ENCODE measurements around the gene PRR27. TPM values are rescaled to one million over a fixed set of nuclear protein-coding genes. Genes with fewer than 3 reads are reported as not detected.

Gene PRR27
- total RNA-seq (2022): not detected in 2 replicates
- percentile 17 among the genes with signal in this experiment for Bru-seq, nascent RNA
- BruChase-seq, experiment 1, labeled RNA remaining after a 2-hour chase: percentile 17 among the genes with signal in this experiment
- BruChase-seq, experiment 2, labeled RNA remaining after a 6-hour chase: percentile 7 among the genes with signal in this experiment
- long read RNA-seq: 0 reads

DNA sequence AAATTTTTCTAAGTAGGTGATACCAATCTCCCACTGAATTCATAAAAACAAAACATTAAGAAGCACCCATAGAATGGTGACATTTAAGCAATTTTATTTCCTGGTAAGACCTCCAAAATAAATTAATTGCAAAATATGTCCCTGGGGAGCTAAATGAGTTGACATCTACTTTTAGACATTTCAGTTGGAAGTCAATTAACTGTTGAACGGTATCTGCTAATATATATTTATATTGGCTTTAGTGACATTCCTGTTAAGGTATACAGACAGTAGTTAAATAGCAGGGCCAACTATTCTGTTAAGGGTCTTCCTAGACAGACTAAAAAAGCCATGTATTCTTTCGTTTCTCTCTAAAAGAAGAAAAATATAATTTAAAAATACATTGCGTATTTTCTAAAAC lies at the start of gene PRR27:
Gene PRR27 (plus strand): TSS at position 301 of the 400 bp plus-strand sequence. CDS start 139 bp downstream, outside the sequence.
- CTCF ChIA-PET: no interaction called here
- no TSS peak for BruUV-seq (replicated peaks)
- Histone ChIP-seq H3K9me3 (no peaks in the 10 kb centered on the region), H3K27me3 (replicated peaks; ENCODE audit: control insufficient read depth, insufficient read depth, low read length) (no peaks in the 10 kb centered on the region), H3K4me1 (no peaks in the 10 kb centered on the region), H3K36me3 (ENCODE audit: control insufficient read depth, insufficient read depth, low read length) (no peaks in the 10 kb centered on the region), H3K4me3 (ENCODE audit: low read depth, low read length) (no peak within 1 kb of the TSS)
- H3K9me3 Mint-ChIP-seq (ENCODE audit: unreplicated experiment): no peaks in the 10 kb centered on the region
- intact Hi-C loops (cut with micrococcal nuclease; ENCODE audit: unreplicated experiment): no loop called here
- no peak for TF ChIP-seq CTCF (IDR thresholded peaks at IDR 0.05; ENCODE audit: insufficient read depth in 1 of 2, low read depth in 1 of 2, low read length in 1 of 2, severe bottlenecking in 1 of 2, unreplicated experiment in 1 of 2)
- no peaks in the 10 kb centered on the region for H3K4me1 Mint-ChIP-seq (ENCODE audit: low read depth, unreplicated experiment)
- DNase-seq: no peak
- H3K36me3 Mint-ChIP-seq (ENCODE audit: insufficient read depth, unreplicated experiment): no peaks in the 10 kb centered on the region
- no peaks in the 10 kb centered on the region for H3K27me3 Mint-ChIP-seq (ENCODE audit: insufficient read depth, unreplicated experiment)
- H3K27ac Mint-ChIP-seq (ENCODE audit: unreplicated experiment): no peak within 1 kb of the TSS
- H3K4me3 Mint-ChIP-seq (ENCODE audit: unreplicated experiment): no peak within 1 kb of the TSS
- POLR2A ChIA-PET: no interaction called here

GRCh38 chr4:70110917-70111316 lies 43.1 kb upstream of the PRR27 start:
- Mint-ChIP-seq H3K27me3 (ENCODE audit: insufficient read depth, unreplicated experiment) (no peaks in the 10 kb centered on the region), H3K4me1 (ENCODE audit: low read depth, unreplicated experiment) (no peaks in the 10 kb centered on the region), H3K27ac (ENCODE audit: unreplicated experiment) (no peak overlapping the region), H3K9me3 (ENCODE audit: unreplicated experiment) (peaks cover 7% of the 10 kb centered on the region), H3K36me3 (ENCODE audit: insufficient read depth, unreplicated experiment) (no peaks in the 10 kb centered on the region), H3K4me3 (ENCODE audit: unreplicated experiment) (no peak overlapping the region)
- Histone ChIP-seq H3K27me3 (replicated peaks; ENCODE audit: control insufficient read depth, insufficient read depth, low read length) (no peaks in the 10 kb centered on the region), H3K36me3 (ENCODE audit: control insufficient read depth, insufficient read depth, low read length) (no peaks in the 10 kb centered on the region), H3K4me3 (ENCODE audit: low read depth, low read length) (no peak overlapping the region), H3K9me3 (no peaks in the 10 kb centered on the region), H3K4me1 (no peaks in the 10 kb centered on the region)
- no peak for TF ChIP-seq CTCF (IDR thresholded peaks at IDR 0.05; ENCODE audit: insufficient read depth in 1 of 2, low read depth in 1 of 2, low read length in 1 of 2, severe bottlenecking in 1 of 2, unreplicated experiment in 1 of 2)
- no TSS peak for BruUV-seq (replicated peaks)
- intact Hi-C loops (cut with micrococcal nuclease; ENCODE audit: unreplicated experiment): no loop called here
- CTCF ChIA-PET: no interaction called here
- DNase-seq: no peak
- POLR2A ChIA-PET: no interaction called here

DNA sequence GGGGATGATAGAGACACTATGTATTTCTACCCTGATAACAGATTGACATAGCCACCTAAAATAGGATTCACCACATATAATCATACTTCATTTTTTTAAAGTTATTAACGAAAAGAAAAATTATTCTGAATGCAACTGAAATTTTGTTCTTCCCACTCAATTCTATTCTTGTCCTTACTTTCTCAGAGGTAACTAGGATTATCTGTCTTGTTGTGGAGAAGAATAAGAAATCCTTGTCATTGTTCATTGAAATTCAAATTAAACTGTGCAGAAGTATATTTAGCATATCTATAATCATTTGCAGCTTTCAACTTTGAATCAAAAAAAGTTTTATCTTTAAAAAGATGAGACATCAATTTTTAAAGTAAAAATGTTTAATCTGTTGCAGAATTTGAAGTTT lies 40.4 kb upstream of the PRR27 start:
- Mint-ChIP-seq H3K9me3 (ENCODE audit: unreplicated experiment) (peaks cover 7% of the 10 kb centered on the region), H3K27ac (ENCODE audit: unreplicated experiment) (no peak overlapping the region), H3K4me3 (ENCODE audit: unreplicated experiment) (no peak overlapping the region), H3K36me3 (ENCODE audit: insufficient read depth, unreplicated experiment) (no peaks in the 10 kb centered on the region), H3K27me3 (ENCODE audit: insufficient read depth, unreplicated experiment) (no peaks in the 10 kb centered on the region), H3K4me1 (ENCODE audit: low read depth, unreplicated experiment) (no peaks in the 10 kb centered on the region)
- Histone ChIP-seq H3K4me1 (no peaks in the 10 kb centered on the region), H3K27me3 (replicated peaks; ENCODE audit: control insufficient read depth, insufficient read depth, low read length) (no peaks in the 10 kb centered on the region), H3K4me3 (ENCODE audit: low read depth, low read length) (no peak overlapping the region), H3K9me3 (no peaks in the 10 kb centered on the region), H3K36me3 (ENCODE audit: control insufficient read depth, insufficient read depth, low read length) (no peaks in the 10 kb centered on the region)
- intact Hi-C loops (cut with micrococcal nuclease; ENCODE audit: unreplicated experiment): no loop called here
- no TSS peak for BruUV-seq (replicated peaks)
- CTCF ChIA-PET: no interaction called here
- POLR2A ChIA-PET: no interaction called here
- DNase-seq: no peak
- TF ChIP-seq CTCF (IDR thresholded peaks at IDR 0.05; ENCODE audit: insufficient read depth in 1 of 2, low read depth in 1 of 2, low read length in 1 of 2, severe bottlenecking in 1 of 2, unreplicated experiment in 1 of 2): no peak

All from Caco-2 (cell line).